Caco-2 (cell line): Measurements from ENCODE around the gene ZNF407. TPM values are rescaled to one million over a fixed set of nuclear protein-coding genes. Genes with fewer than 3 reads are reported as not detected.

ENCODE experiments used
- BruUV-seq: library from RNA; stranded (reverse); fragments of 400-500 nt; replicated peaks from 2 replicates; lab custom pipeline; 2021; lab: Mats Ljungman, UMichigan
- CTCF ChIA-PET: fragments of 300-600 bp; sonication (Branson Sonifier 250); formaldehyde crosslinking; loops from one replicate; lab custom pipeline; 2022; ENCODE audit warnings: antibody characterized with exemption; lab: Charles Lee
- POLR2A ChIA-PET: fragments of 300-600 bp; sonication (Branson Sonifier 250); formaldehyde crosslinking; loops from one replicate; lab custom pipeline; 2022; ENCODE audit warnings: antibody characterized with exemption; lab: Charles Lee
- DNase-seq, 2 experiments: peaks; one replicate each; pipeline versions ENCODE4 v3.0.0 to v3.0.0-alpha.2; 2020 to 2022
- H3K27me3 ChIP-seq: replicated peaks from 2 replicates; pipeline ENCODE4 v1.6.0; 2011; ENCODE audit warnings: low read length; ENCODE audit not compliant: control insufficient read depth, insufficient read depth
- H3K36me3 ChIP-seq: 2 replicates; pipeline ENCODE4 v1.5.1; 2011; ENCODE audit warnings: low read length; ENCODE audit not compliant: control insufficient read depth, insufficient read depth
- H3K4me1 ChIP-seq: fragments of 250-450 bp; sonication (Bioruptor Pico); 2 replicates; pipeline ENCODE4 v1.5.1; 2020; ENCODE audit warnings: mild to moderate bottlenecking
- H3K4me3 ChIP-seq: 2 replicates; pipeline ENCODE4 v1.5.1; 2011; ENCODE audit warnings: low read depth, mild to moderate bottlenecking, control low read depth, low read length
- H3K9me3 ChIP-seq: fragments of 250-450 bp; sonication (Bioruptor Pico); 2 replicates; pipeline ENCODE4 v1.5.1; 2020; ENCODE audit warnings: mild to moderate bottlenecking, moderate library complexity
- H3K27ac Mint-ChIP-seq: one replicate; pipeline ENCODE4 v1.8.0; 2022; ENCODE audit warnings: mixed read lengths; ENCODE audit not compliant: unreplicated experiment
- H3K27me3 Mint-ChIP-seq: one replicate; pipeline ENCODE4 v1.8.0; 2022; ENCODE audit warnings: mixed read lengths; ENCODE audit not compliant: insufficient read depth, unreplicated experiment
- H3K36me3 Mint-ChIP-seq: one replicate; pipeline ENCODE4 v1.8.0; 2022; ENCODE audit warnings: mild to moderate bottlenecking, mixed read lengths; ENCODE audit not compliant: insufficient read depth, unreplicated experiment
- H3K4me1 Mint-ChIP-seq: one replicate; pipeline ENCODE4 v1.8.0; 2022; ENCODE audit warnings: low read depth, mixed read lengths; ENCODE audit not compliant: unreplicated experiment
- H3K4me3 Mint-ChIP-seq: one replicate; pipeline ENCODE4 v1.8.0; 2022; ENCODE audit warnings: mild to moderate bottlenecking, moderate library complexity, mixed read lengths; ENCODE audit not compliant: unreplicated experiment
- H3K9me3 Mint-ChIP-seq: one replicate; pipeline ENCODE4 v1.8.0; 2022; ENCODE audit warnings: mixed read lengths; ENCODE audit not compliant: unreplicated experiment
- intact Hi-C: fragments of 100-400 bp; cut with micrococcal nuclease; formaldehyde crosslinking; loops from one replicate; pipeline ENCODE4 v1.10.0; 2022; ENCODE audit not compliant: unreplicated experiment
- total RNA-seq: library from RNA; stranded (reverse); gene quantifications from 2 replicates; pipeline ENCODE4 v1.2.3, GENCODE V29; 2022
- TF ChIP-seq, protein P1 (sequence below), 2 experiments: fragments of 200-600 bp in 1 of 2; IDR thresholded peaks; 1 replicate in 1 of 2; 2 replicates in 1 of 2; pipeline versions ENCODE4 v1.5.1 to v1.8.0; 2011 to 2022; ENCODE audit warnings: antibody characterized with exemption in 1 of 2, control low read depth in 1 of 2, inconsistent platforms in 1 of 2, low read depth in 1 of 2, low read length in 1 of 2, mild to moderate bottlenecking in 1 of 2, moderate library complexity in 1 of 2; ENCODE audit not compliant: insufficient read depth in 1 of 2, severe bottlenecking in 1 of 2, unreplicated experiment in 1 of 2

Gene ZNF407
- total RNA-seq, 1 experiment from 2014 or later, result 4.7 TPM

DNA sequence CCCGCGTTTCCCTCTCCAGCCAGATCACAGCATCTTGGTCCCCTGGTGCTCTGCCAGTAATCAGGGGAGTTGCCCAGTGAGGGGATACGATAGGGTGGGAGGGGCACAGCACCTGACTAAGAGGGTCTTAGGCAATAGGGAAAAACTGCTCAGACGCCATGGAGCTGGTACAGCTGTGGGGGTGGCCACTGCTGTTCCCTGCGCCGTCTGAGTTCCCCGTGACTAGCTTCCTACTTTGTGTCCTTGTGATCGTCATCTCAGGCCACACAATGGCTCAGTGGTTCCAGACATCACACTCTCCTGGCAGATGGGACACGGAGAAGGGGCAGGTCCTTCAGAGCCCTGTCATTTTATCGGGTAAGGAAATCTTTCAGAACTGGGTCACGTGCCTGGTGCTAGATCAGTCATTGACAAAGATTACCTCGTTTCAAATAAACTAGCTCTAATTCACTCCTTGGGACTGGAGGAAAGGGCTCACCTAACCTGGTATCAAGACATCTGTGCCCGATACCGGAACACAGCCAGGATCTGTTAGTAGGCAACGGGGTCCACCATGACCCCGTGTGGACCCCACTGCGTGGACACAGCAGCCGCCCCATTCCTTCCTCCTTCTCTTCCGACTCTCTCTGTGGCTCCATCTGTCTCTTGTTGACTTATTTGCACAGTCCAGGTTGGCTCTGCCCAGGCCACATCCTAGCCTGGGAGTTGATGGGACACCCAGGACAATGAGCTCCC is 509.7 kb downstream of the ZNF407 start:
- Mint-ChIP-seq H3K27ac (no peak overlapping the region), H3K4me3 (no peak overlapping the region), H3K27me3 (no peaks in the 10 kb centered on the region), H3K9me3 (no peaks in the 10 kb centered on the region), H3K36me3 (no peaks in the 10 kb centered on the region), H3K4me1 (no peaks in the 10 kb centered on the region)
- POLR2A ChIA-PET, result no interaction called here
- TF ChIP-seq, protein P1, sequence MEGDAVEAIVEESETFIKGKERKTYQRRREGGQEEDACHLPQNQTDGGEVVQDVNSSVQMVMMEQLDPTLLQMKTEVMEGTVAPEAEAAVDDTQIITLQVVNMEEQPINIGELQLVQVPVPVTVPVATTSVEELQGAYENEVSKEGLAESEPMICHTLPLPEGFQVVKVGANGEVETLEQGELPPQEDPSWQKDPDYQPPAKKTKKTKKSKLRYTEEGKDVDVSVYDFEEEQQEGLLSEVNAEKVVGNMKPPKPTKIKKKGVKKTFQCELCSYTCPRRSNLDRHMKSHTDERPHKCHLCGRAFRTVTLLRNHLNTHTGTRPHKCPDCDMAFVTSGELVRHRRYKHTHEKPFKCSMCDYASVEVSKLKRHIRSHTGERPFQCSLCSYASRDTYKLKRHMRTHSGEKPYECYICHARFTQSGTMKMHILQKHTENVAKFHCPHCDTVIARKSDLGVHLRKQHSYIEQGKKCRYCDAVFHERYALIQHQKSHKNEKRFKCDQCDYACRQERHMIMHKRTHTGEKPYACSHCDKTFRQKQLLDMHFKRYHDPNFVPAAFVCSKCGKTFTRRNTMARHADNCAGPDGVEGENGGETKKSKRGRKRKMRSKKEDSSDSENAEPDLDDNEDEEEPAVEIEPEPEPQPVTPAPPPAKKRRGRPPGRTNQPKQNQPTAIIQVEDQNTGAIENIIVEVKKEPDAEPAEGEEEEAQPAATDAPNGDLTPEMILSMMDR (IDR thresholded peaks at IDR 0.05; ENCODE audit: insufficient read depth in 1 of 2, low read depth in 1 of 2, low read length in 1 of 2, severe bottlenecking in 1 of 2, unreplicated experiment in 1 of 2), result no peak
- H3K27me3 ChIP-seq, result no peaks in the 10 kb centered on the region
- no peaks in the 10 kb centered on the region for H3K4me1 ChIP-seq
- H3K4me3 ChIP-seq, result no peak overlapping the region
- no peaks in the 10 kb centered on the region for H3K36me3 ChIP-seq
- no peak for DNase-seq
- no TSS peak for BruUV-seq
- CTCF ChIA-PET, result no interaction called here
- intact Hi-C loops, result no loop called here
- H3K9me3 ChIP-seq, result no peaks in the 10 kb centered on the region

DNA sequence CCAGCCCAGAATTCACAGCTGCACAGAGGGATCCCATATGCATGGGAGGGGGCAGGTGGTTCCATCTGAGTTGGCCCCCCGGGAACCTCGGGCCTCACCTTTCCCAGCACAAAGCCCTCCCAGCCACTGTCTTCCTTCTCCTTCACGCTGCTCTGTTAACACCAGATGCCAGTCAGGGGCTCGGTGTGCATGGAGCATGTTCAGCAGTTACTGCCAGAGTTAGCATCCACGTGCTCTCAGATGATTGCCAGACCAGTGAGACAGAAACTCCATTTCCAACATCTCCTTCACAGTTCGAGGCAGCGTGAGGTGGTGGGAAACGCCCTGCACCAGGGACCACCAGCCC is 510.2 kb downstream of the ZNF407 start:
- Histone ChIP-seq H3K27me3 (no peaks in the 10 kb centered on the region), H3K36me3 (no peaks in the 10 kb centered on the region), H3K4me1 (no peaks in the 10 kb centered on the region), H3K4me3 (no peak overlapping the region), H3K9me3 (no peaks in the 10 kb centered on the region)
- DNase-seq, result no peak
- no peak overlapping the region for H3K27ac Mint-ChIP-seq
- no peaks in the 10 kb centered on the region for H3K4me1 Mint-ChIP-seq
- H3K27me3 Mint-ChIP-seq, result no peaks in the 10 kb centered on the region
- no peak overlapping the region for H3K4me3 Mint-ChIP-seq
- H3K9me3 Mint-ChIP-seq, result no peaks in the 10 kb centered on the region
- TF ChIP-seq, protein P1 (IDR thresholded peaks at IDR 0.05; ENCODE audit: insufficient read depth in 1 of 2, low read depth in 1 of 2, low read length in 1 of 2, severe bottlenecking in 1 of 2, unreplicated experiment in 1 of 2), result no peak
- no TSS peak for BruUV-seq
- intact Hi-C loops, result no loop called here
- ChIA-PET CTCF (no interaction called here), POLR2A (no interaction called here)
- no peaks in the 10 kb centered on the region for H3K36me3 Mint-ChIP-seq

DNA sequence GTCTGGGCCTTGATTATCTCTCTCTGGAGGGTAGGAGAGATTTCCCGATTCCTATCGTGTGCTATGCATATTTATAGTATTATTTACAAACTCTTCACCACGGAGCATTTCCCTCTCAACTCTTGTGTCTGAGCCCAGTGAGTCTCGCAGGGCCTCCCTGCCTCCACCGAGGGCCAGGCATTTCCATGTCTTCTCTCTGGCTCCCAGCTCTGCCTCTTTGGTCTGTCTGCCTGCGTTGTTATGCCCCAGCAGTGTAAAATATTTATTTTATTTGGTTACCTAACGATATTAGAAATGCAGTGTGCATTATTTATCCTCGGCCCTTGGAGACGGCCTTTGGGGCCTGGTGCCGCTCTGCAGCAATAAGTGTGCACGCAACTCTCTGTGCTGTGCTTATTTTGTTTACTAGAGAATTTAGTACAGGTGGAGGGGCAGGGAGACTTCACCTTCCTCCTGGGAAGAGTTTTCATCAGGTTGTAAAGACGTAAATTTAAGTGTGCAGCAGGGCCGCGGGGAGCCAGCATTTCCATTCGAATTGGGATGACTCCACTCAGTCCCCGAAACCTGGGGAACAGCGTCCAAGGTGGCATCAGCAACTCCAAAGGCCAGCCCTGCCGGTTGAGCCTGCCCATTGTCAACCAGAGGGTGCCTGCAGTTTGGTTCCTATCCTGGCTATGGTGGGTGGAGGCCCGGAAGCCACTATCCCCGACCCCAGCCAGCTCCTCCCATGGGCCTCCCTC is 511.1 kb downstream of the ZNF407 start:
- Mint-ChIP-seq H3K4me3 (no peak overlapping the region), H3K27ac (no peak overlapping the region), H3K9me3 (no peaks in the 10 kb centered on the region), H3K36me3 (no peaks in the 10 kb centered on the region), H3K27me3 (no peaks in the 10 kb centered on the region), H3K4me1 (no peaks in the 10 kb centered on the region)
- no peaks in the 10 kb centered on the region for H3K27me3 ChIP-seq
- no peaks in the 10 kb centered on the region for H3K9me3 ChIP-seq
- no peaks in the 10 kb centered on the region for H3K4me1 ChIP-seq
- ChIA-PET POLR2A (no interaction called here), CTCF (no interaction called here)
- TF ChIP-seq, protein P1 (IDR thresholded peaks at IDR 0.05; ENCODE audit: insufficient read depth in 1 of 2, low read depth in 1 of 2, low read length in 1 of 2, severe bottlenecking in 1 of 2, unreplicated experiment in 1 of 2), result no peak
- no peak for DNase-seq
- H3K4me3 ChIP-seq, result no peak overlapping the region
- no TSS peak for BruUV-seq
- H3K36me3 ChIP-seq, result no peaks in the 10 kb centered on the region
- intact Hi-C loops, result no loop called here
